Endothelial cell of umbilical vein (primary cell): ENCODE results near the gene CLSTN1. TPM values are rescaled to one million over a fixed set of nuclear protein-coding genes. Genes with fewer than 3 reads are reported as not detected.

Source experiments
- BruUV-seq: library from RNA; stranded (reverse); fragments of 400-500 nt; replicated peaks from 2 replicates; lab custom pipeline; 2021; lab: Mats Ljungman, UMichigan
- CTCF ChIA-PET: fragments of 300-600, 350-600 bp; sonication (Branson Sonifier 250); formaldehyde crosslinking; loops from one replicate; lab custom pipeline; 2021; ENCODE audit warnings: antibody characterized with exemption, inconsistent platforms; lab: Charles Lee
- POLR2A ChIA-PET: fragments of 300-600, 350-600 bp; sonication (Branson Sonifier 250); formaldehyde crosslinking; loops from one replicate; lab custom pipeline; 2021; ENCODE audit warnings: antibody characterized with exemption, inconsistent platforms; lab: Charles Lee
- DNase-seq: peaks from one replicate; pipeline ENCODE4 v3.0.0-alpha.2; 2011; ENCODE audit warnings: low read depth, low spot score
- FAIRE-seq: peaks from 2 replicates; lab custom pipeline; 2011; peaks lifted over from hg19 to GRCh38; lab: Jason Lieb, UNC
- H2AFZ ChIP-seq: 2 replicates; pipeline ENCODE4 v1.6.0; 2012; ENCODE audit warnings: low read depth, low read length, control low read depth, inconsistent platforms
- H3K27ac ChIP-seq: 2 replicates; pipeline ENCODE4 v1.5.1; 2011; ENCODE audit warnings: low read depth, mild to moderate bottlenecking, control low read depth, low read length, moderate library complexity; ENCODE audit not compliant: insufficient read depth
- H3K27me3 ChIP-seq, 2 experiments: 2 replicates each; pipeline versions ENCODE4 v1.6.0 to v1.6.1; 2011; ENCODE audit warnings: low read length in 2 of 2, mixed read lengths in 1 of 2; ENCODE audit not compliant: control insufficient read depth in 2 of 2, insufficient read depth in 2 of 2
- H3K36me3 ChIP-seq, 2 experiments: 2 replicates in 1 of 2; 3 replicates in 1 of 2; pipeline ENCODE4 v1.5.1; 2011; ENCODE audit warnings: low read length in 2 of 2, mild to moderate bottlenecking in 1 of 2, moderate library complexity in 1 of 2; ENCODE audit not compliant: control insufficient read depth in 2 of 2, insufficient read depth in 2 of 2; ENCODE audit errors: extremely low read depth in 1 of 2
- H3K4me1 ChIP-seq: 3 replicates; pipeline ENCODE4 v1.5.1; 2011; ENCODE audit warnings: mild to moderate bottlenecking, low read length; ENCODE audit not compliant: control insufficient read depth, insufficient read depth; ENCODE audit errors: extremely low read depth
- H3K4me2 ChIP-seq: 2 replicates; pipeline ENCODE4 v1.6.1; 2011; ENCODE audit warnings: low read length, control low read depth, mixed read lengths; ENCODE audit not compliant: insufficient read depth
- H3K4me3 ChIP-seq, 3 experiments: fragments of 200-600 bp in 1 of 3; sonication (generic), shearing (Covaris generic) in 1 of 3; replicated peaks in 1 of 3; 2 replicates each; pipeline ENCODE4 v1.5.1; 2011 to 2016; ENCODE audit warnings: control low read depth in 3 of 3, low read length in 3 of 3, mild to moderate bottlenecking in 2 of 3, inconsistent platforms in 1 of 3, low read depth in 1 of 3, moderate library complexity in 1 of 3; ENCODE audit not compliant: insufficient read depth in 1 of 3
- H3K79me2 ChIP-seq: 2 replicates; pipeline ENCODE4 v1.6.0; 2012; ENCODE audit warnings: low read length, inconsistent platforms; ENCODE audit not compliant: control insufficient read depth, insufficient read depth
- H3K9ac ChIP-seq: replicated peaks from 2 replicates; pipeline ENCODE3; 2011; ENCODE audit warnings: low read length, control low read depth; ENCODE audit not compliant: insufficient read depth; ENCODE audit errors: extremely low read depth
- H3K9me1 ChIP-seq: replicated peaks from 3 replicates; pipeline ENCODE4 v1.6.0; 2011; ENCODE audit warnings: mild to moderate bottlenecking, low read length; ENCODE audit not compliant: control insufficient read depth, insufficient read depth; ENCODE audit errors: extremely low read depth
- H3K9me3 ChIP-seq: replicated peaks from 2 replicates; pipeline ENCODE4 v1.5.1; 2012; ENCODE audit warnings: low read length, inconsistent platforms; ENCODE audit not compliant: control insufficient read depth, insufficient read depth
- H4K20me1 ChIP-seq: replicated peaks from 2 replicates; pipeline ENCODE3; 2011; ENCODE audit warnings: mild to moderate bottlenecking, low read length; ENCODE audit not compliant: control insufficient read depth, insufficient read depth; ENCODE audit errors: extremely low read depth
- EZH2 ChIP-seq: IDR thresholded peaks from 2 replicates; pipeline ENCODE4 v1.6.1; 2012; ENCODE audit warnings: borderline replicate concordance, low read depth, mild to moderate bottlenecking, moderate library complexity, low read length, inconsistent platforms; ENCODE audit not compliant: severe bottlenecking
- FOS ChIP-seq: IDR thresholded peaks from 2 replicates; pipeline ENCODE4 v1.6.1; 2011; ENCODE audit warnings: mild to moderate bottlenecking, low read length, moderate library complexity, borderline replicate concordance; ENCODE audit not compliant: insufficient read depth
- GATA2 ChIP-seq: IDR thresholded peaks from 2 replicates; pipeline ENCODE4 v1.7.0; 2011; ENCODE audit warnings: low read depth, mild to moderate bottlenecking, moderate library complexity, mixed read lengths, low read length; ENCODE audit not compliant: insufficient read length, insufficient read depth
- JUN ChIP-seq: IDR thresholded peaks from 2 replicates; pipeline ENCODE4 v1.6.1; 2011; ENCODE audit warnings: borderline replicate concordance, low read depth; ENCODE audit not compliant: insufficient read length, insufficient read depth
- MYC ChIP-seq: IDR thresholded peaks from one replicate; pipeline ENCODE4 v1.6.1; 2011; ENCODE audit warnings: mild to moderate bottlenecking, low read depth, low read length
- POLR2A ChIP-seq: IDR thresholded peaks from 2 replicates; pipeline ENCODE4 v1.6.1; 2012; ENCODE audit warnings: low read depth, mild to moderate bottlenecking, control low read depth, low read length
- POLR2AphosphoS5 ChIP-seq: IDR thresholded peaks from 2 replicates; pipeline ENCODE4 v1.6.1; 2012; ENCODE audit warnings: low read depth, mild to moderate bottlenecking, control low read depth, low read length, moderate library complexity; ENCODE audit not compliant: insufficient read depth
- dilution Hi-C: fragments of 300-500 bp; cut with MboI; formaldehyde crosslinking; loops from one replicate; pipeline ENCODE4 v1.15.0; 2019; ENCODE audit warnings: low sequenced_read_pairs; ENCODE audit not compliant: extremely low pct_ligation_motif_present
- intact Hi-C: fragments of 100-400 bp; cut with micrococcal nuclease; formaldehyde crosslinking; loops from one replicate; pipeline ENCODE4 v1.10.0; 2022
- polyA plus RNA-seq, 4 experiments: library from polyadenylated mRNA; depleted of rRNA in 3 of 4; stranded (reverse) in 3 of 4; unstranded in 1 of 4; fragments of >200 nt; gene quantifications; 2 replicates each; pipeline versions ENCODE4 v1.2.1 to v1.2.3, GENCODE V29; 2011 to 2012; ENCODE audit warnings: missing spikeins in 1 of 4
- total RNA-seq: library from RNA; stranded (reverse); gene quantifications from 2 replicates; pipeline ENCODE4 v1.2.3, GENCODE V29; 2021
- TF ChIP-seq, protein P1 (sequence below): IDR thresholded peaks from 2 replicates; pipeline ENCODE4 v1.6.1; 2011; ENCODE audit not compliant: insufficient read depth, insufficient read length
- TF ChIP-seq, protein P2 (sequence below), 2 donors: IDR thresholded peaks; 1 replicate in 1 of 2; 2 replicates in 1 of 2; pipeline ENCODE4 v1.5.1; 2011; ENCODE audit warnings: low read length in 2 of 2, mild to moderate bottlenecking in 2 of 2, moderate library complexity in 2 of 2, control low read depth in 1 of 2, inconsistent platforms in 1 of 2, low read depth in 1 of 2; ENCODE audit not compliant: insufficient read depth in 1 of 2; ENCODE audit errors: extremely low read depth in 1 of 2

Gene CLSTN1
- total and polyA plus RNA-seq, 2 donors (not counting 3 experiments of a cell fraction or from before 2014, with no cell fraction given), result 49.1 to 130 TPM

GRCh38 chr1:9871707-9872425 is 48.1 kb upstream of the CLSTN1 start:
- dilution Hi-C loops, result no loop called here
- Histone ChIP-seq H2AFZ (no peak overlapping the region), H3K36me3 (peaks cover 0 to 9% of the 10 kb centered on the region in 2 experiments), H3K9me1 (no peaks in the 10 kb centered on the region), H3K79me2 (no peaks in the 10 kb centered on the region), H3K9ac (no peak overlapping the region), H3K9me3 (no peaks in the 10 kb centered on the region), H3K4me1 (no peaks in the 10 kb centered on the region), H3K27me3 (no peaks in the 10 kb centered on the region), H3K4me2 (no peak overlapping the region), H3K4me3 (no peak overlapping the region), H3K27ac (no peak overlapping the region), H4K20me1 (no peaks in the 10 kb centered on the region)
- no TSS peak for BruUV-seq
- no peak for DNase-seq
- intact Hi-C loops, result no loop called here
- POLR2A ChIA-PET, result interaction anchor here (0.6 kb wide), 1 partner anchor 288 kb away, joined by 3 read pairs; no protein-coding TSS in a partner anchor
- no peak for TF ChIP-seq EZH2
- TF ChIP-seq POLR2AphosphoS5, result no peak
- TF ChIP-seq, protein P1, sequence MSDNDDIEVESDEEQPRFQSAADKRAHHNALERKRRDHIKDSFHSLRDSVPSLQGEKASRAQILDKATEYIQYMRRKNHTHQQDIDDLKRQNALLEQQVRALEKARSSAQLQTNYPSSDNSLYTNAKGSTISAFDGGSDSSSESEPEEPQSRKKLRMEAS, result no peak
- TF ChIP-seq, protein P2, sequence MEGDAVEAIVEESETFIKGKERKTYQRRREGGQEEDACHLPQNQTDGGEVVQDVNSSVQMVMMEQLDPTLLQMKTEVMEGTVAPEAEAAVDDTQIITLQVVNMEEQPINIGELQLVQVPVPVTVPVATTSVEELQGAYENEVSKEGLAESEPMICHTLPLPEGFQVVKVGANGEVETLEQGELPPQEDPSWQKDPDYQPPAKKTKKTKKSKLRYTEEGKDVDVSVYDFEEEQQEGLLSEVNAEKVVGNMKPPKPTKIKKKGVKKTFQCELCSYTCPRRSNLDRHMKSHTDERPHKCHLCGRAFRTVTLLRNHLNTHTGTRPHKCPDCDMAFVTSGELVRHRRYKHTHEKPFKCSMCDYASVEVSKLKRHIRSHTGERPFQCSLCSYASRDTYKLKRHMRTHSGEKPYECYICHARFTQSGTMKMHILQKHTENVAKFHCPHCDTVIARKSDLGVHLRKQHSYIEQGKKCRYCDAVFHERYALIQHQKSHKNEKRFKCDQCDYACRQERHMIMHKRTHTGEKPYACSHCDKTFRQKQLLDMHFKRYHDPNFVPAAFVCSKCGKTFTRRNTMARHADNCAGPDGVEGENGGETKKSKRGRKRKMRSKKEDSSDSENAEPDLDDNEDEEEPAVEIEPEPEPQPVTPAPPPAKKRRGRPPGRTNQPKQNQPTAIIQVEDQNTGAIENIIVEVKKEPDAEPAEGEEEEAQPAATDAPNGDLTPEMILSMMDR (IDR thresholded peaks at IDR 0.05; ENCODE audit: extremely low read depth in 1 of 2, insufficient read depth in 1 of 2, low read depth in 1 of 2, low read length in 2 of 2), result no peak
- TF ChIP-seq FOS, result no peak
- TF ChIP-seq MYC, result no peak
- TF ChIP-seq POLR2A, result no peak
- no peak for TF ChIP-seq JUN
- no peak for TF ChIP-seq GATA2
- no peak for FAIRE-seq
- CTCF ChIA-PET, result interaction anchor here (0.6 to 7.6 kb wide), 7 partner anchors 11 to 151 kb away, joined by 3 to 77 read pairs (median 16); partner anchors contain the start of genes LZIC and NMNAT1
